Thyroid gland (tissue), 4 donors: Measurements from ENCODE around the gene ACIN1. TPM values are rescaled to one million over a fixed set of nuclear protein-coding genes. Genes with fewer than 3 reads are reported as not detected.

Experiments used
- DNase-seq, 2 donors: peaks; one replicate each; pipeline ENCODE4 v3.0.0-alpha.2; 2019
- H3K27ac ChIP-seq, 3 donors: fragments of 200-600 bp; sonication (generic); 1 replicate in 2 of 3; 2 replicates in 1 of 3; pipeline ENCODE4 v1.5.1; 2016 to 2019; ENCODE audit warnings: mild to moderate bottlenecking in 1 of 3, moderate library complexity in 1 of 3
- H3K27me3 ChIP-seq: fragments of 200-600 bp; sonication (generic); one replicate; pipeline ENCODE4 v1.5.1; 2019
- H3K36me3 ChIP-seq, 2 donors: fragments of 200-600 bp; sonication (generic); one replicate each; pipeline ENCODE4 v1.5.1; 2016 to 2019
- H3K4me1 ChIP-seq, 2 donors: fragments of 200-600 bp; sonication (generic); one replicate each; pipeline ENCODE4 v1.5.1; 2017 to 2019
- H3K4me3 ChIP-seq, 3 donors: fragments of 200-600 bp; sonication (generic); replicated peaks in 1 of 3; 1 replicate in 2 of 3; 2 replicates in 1 of 3; pipeline ENCODE4 v1.5.1; 2016; ENCODE audit warnings: mild to moderate bottlenecking in 1 of 3
- H3K9me3 ChIP-seq: fragments of 200-600 bp; sonication (generic); one replicate; pipeline ENCODE4 v1.5.1; 2017
- POLR2A ChIP-seq, 2 donors: fragments of 450-650 bp; IDR thresholded peaks; one replicate each; pipeline ENCODE4 v1.6.1; 2017; ENCODE audit warnings: antibody characterized with exemption in 2 of 2, mild to moderate bottlenecking in 2 of 2, moderate library complexity in 1 of 2
- WGBS, 2 donors: methylation state at CpG; one replicate each; pipeline ENCODE4 v1.1.5; 2017; 5-methylcytosine and 5-hydroxymethylcytosine counted together
- intact Hi-C: fragments of 100-400 bp; cut with DNase I; formaldehyde crosslinking; loops from one replicate; pipeline ENCODE4 v1.15.1; 2023
- total RNA-seq, 4 donors: library from RNA; depleted of rRNA; stranded (reverse); fragments of >200 nt; gene quantifications; one replicate each; pipeline ENCODE4 v1.2.3, GENCODE V29; 2016
- TF ChIP-seq, protein P1 (sequence below), 6 experiments: fragments of 200-600 bp in 3 of 6; fragments of 450-650 bp in 3 of 6; sonication (generic) in 3 of 6; IDR thresholded peaks; one replicate each; pipeline ENCODE4 v1.5.1; 2016 to 2019; ENCODE audit warnings: antibody characterized with exemption in 6 of 6, mild to moderate bottlenecking in 2 of 6, inconsistent platforms in 1 of 6, moderate library complexity in 1 of 6

Gene ACIN1
- total RNA-seq, 4 donors from 2014 or later: 143 to 195 (median 152) TPM

GRCh38 chr14:23053426-23053825, 41.5 kb downstream of the ACIN1 start:
- Histone ChIP-seq H3K36me3 (no peaks in the 10 kb centered on the region), H3K9me3 (no peaks in the 10 kb centered on the region), H3K4me3 (no peak overlapping the region), H3K27me3 (no peaks in the 10 kb centered on the region), H3K4me1 (peaks cover 0 to 15% of the 10 kb centered on the region in 2 donors), H3K27ac (no peak overlapping the region)
- DNase-seq: no peak
- TF ChIP-seq, protein P1, sequence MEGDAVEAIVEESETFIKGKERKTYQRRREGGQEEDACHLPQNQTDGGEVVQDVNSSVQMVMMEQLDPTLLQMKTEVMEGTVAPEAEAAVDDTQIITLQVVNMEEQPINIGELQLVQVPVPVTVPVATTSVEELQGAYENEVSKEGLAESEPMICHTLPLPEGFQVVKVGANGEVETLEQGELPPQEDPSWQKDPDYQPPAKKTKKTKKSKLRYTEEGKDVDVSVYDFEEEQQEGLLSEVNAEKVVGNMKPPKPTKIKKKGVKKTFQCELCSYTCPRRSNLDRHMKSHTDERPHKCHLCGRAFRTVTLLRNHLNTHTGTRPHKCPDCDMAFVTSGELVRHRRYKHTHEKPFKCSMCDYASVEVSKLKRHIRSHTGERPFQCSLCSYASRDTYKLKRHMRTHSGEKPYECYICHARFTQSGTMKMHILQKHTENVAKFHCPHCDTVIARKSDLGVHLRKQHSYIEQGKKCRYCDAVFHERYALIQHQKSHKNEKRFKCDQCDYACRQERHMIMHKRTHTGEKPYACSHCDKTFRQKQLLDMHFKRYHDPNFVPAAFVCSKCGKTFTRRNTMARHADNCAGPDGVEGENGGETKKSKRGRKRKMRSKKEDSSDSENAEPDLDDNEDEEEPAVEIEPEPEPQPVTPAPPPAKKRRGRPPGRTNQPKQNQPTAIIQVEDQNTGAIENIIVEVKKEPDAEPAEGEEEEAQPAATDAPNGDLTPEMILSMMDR (IDR thresholded peaks at IDR 0.05): no peak
- no peak for TF ChIP-seq POLR2A (IDR thresholded peaks at IDR 0.05)
- intact Hi-C loops: no loop called here
- 99 to 100% methylated on average over 7 to 9 of the region's 10 CpGs for WGBS, 2 donors

DNA sequence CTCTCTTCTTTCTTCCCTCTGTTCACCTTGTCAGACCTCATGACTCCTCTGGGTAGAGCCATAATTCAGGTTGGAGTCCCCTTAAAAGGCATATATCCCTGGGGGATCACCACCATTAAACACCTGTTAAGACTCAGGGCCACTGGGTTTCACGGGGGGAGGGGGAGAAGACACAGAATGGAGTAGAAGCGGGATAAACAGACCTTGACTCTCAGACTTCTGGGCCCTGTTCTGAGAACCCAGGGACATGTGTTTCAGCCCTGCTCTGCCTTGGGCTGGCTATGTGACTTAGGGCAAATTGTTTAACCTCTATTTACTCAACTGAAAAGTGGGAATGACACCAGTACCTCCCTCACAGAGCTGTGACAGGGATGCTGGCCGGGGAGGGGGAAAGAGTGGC, 42.3 kb downstream of the ACIN1 start:
- Histone ChIP-seq H3K27ac (no peak overlapping the region), H3K9me3 (no peaks in the 10 kb centered on the region), H3K36me3 (no peaks in the 10 kb centered on the region), H3K27me3 (no peaks in the 10 kb centered on the region), H3K4me1 (peaks cover 0 to 12% of the 10 kb centered on the region in 2 donors), H3K4me3 (no peak overlapping the region)
- no peak for DNase-seq
- WGBS, 2 donors: 73 to 92% methylated on average over 3 of the region's 3 CpGs
- intact Hi-C loops: no loop called here
- TF ChIP-seq, protein P1 (IDR thresholded peaks at IDR 0.05): no peak
- TF ChIP-seq POLR2A (IDR thresholded peaks at IDR 0.05): no peak

DNA sequence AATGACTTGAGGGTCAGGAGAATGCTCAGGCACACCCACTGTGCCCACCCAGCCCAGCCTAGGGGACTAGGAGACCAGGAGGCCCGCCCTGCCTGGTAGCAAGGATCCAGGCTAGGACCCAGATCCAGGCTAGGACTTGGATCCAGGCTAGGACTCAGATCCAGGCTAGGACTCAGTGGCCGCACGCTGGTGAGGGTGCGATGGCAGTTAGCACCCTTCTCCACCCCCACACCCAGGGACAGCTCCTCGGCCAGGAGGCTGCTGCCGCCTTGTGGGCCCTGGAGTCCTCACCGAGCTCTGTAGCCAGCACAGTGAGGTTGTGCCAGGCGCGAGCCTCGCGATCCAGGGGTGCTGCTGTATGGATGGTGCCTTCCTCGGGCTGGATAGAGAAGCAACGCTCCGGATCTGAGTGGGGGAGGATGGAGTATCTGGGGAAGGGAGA, 42.7 kb downstream of the ACIN1 start:
- no peaks in the 10 kb centered on the region for H3K9me3 ChIP-seq
- no peak for TF ChIP-seq POLR2A (IDR thresholded peaks at IDR 0.05)
- TF ChIP-seq, protein P1 (IDR thresholded peaks at IDR 0.05): no peak
- H3K4me3 ChIP-seq: no peak overlapping the region
- no peak for DNase-seq
- no peaks in the 10 kb centered on the region for H3K27me3 ChIP-seq
- peaks cover 0 to 12% of the 10 kb centered on the region in 2 donors for H3K4me1 ChIP-seq
- WGBS, 2 donors: 70% methylated on average over 10 to 13 of the region's 14 CpGs
- H3K36me3 ChIP-seq: no peaks in the 10 kb centered on the region
- no peak overlapping the region for H3K27ac ChIP-seq
- intact Hi-C loops: no loop called here

GRCh38 chr14:23051141-23052057, 43.5 kb downstream of the ACIN1 start:
- 87 to 93% methylated on average over 5 of the region's 5 CpGs for WGBS, 2 donors
- intact Hi-C loops: no loop called here

More at GRCh38 chr14:23051141-23052057, 43.5 kb downstream of the ACIN1 start:
- peaks cover 0 to 5% of the 10 kb centered on the region in 2 donors for H3K4me1 ChIP-seq
- H3K27me3 ChIP-seq: no peaks in the 10 kb centered on the region
- no peak overlapping the region for H3K27ac ChIP-seq
- no peaks in the 10 kb centered on the region for H3K36me3 ChIP-seq
- H3K4me3 ChIP-seq: no peak overlapping the region
- no peak for DNase-seq
- TF ChIP-seq, protein P1 (IDR thresholded peaks at IDR 0.05): no peak
- no peak for TF ChIP-seq POLR2A (IDR thresholded peaks at IDR 0.05)
- no peaks in the 10 kb centered on the region for H3K9me3 ChIP-seq
